ENCODE measurements around the gene FAM50B. TPM values are rescaled to one million over a fixed set of nuclear protein-coding genes. Genes with fewer than 3 reads are reported as not detected.

Gene FAM50B
- polyA plus RNA-seq, 3 donors from 2014 or later: 3.9 to 15.9 (median 4.2) TPM

DNA sequence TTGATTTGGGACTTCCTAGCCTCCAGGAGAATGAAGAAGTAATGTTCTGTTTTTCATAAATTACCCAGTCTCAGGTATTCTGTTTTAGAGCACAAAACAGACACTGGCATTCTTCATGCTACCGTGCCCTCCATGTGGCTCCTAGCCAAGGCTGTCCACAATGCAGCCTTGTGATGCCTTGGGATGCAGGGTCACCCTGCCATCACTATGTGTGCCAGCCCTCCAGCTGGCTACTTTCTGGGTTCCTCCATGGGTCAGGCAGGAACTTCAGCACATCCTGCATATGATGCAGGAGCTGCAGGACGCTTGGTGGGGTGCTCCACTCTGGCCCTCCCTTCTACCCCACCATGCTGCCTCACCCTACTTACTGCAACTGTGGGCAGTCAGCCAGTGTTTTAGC, 38.0 kb upstream of the FAM50B start:
- no peak overlapping the region for H3K4me3 Mint-ChIP-seq
- H3K27ac Mint-ChIP-seq: no peak overlapping the region
- DNase-seq: no peak
- no peaks in the 10 kb centered on the region for H3K36me3 Mint-ChIP-seq
- H3K9me3 Mint-ChIP-seq: no peaks in the 10 kb centered on the region
- H3K4me1 Mint-ChIP-seq: no peaks in the 10 kb centered on the region
- peaks cover 0 to 5% (median 2%) of the 10 kb centered on the region in 3 donors for H3K27me3 Mint-ChIP-seq (ENCODE audit: low read depth in 3 of 3)

DNA sequence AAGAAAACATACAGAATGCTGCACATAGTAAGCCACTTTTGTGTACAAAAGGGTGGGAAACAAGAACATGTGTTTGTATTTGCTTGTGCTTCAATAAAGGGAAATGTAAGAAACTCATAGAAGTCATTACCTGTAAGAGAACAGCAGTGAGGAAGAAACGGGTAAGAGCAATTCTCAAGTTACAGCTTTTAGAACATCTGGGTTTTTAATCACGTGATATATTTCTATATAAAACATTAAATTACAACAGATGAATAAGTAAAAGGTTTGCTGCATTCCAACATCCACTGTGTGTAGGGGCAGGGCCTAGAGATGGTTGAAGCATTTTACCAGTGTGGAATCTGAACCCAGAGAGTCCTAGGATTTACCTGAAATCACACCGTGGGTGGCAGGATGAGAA, 36.6 kb upstream of the FAM50B start:
- Mint-ChIP-seq H3K4me3 (no peak overlapping the region), H3K9me3 (no peaks in the 10 kb centered on the region), H3K4me1 (no peaks in the 10 kb centered on the region), H3K27ac (no peak overlapping the region), H3K27me3 (ENCODE audit: low read depth in 3 of 3) (peaks cover 0 to 2% (median 2%) of the 10 kb centered on the region in 3 donors), H3K36me3 (no peaks in the 10 kb centered on the region)
- DNase-seq: no peak

DNA sequence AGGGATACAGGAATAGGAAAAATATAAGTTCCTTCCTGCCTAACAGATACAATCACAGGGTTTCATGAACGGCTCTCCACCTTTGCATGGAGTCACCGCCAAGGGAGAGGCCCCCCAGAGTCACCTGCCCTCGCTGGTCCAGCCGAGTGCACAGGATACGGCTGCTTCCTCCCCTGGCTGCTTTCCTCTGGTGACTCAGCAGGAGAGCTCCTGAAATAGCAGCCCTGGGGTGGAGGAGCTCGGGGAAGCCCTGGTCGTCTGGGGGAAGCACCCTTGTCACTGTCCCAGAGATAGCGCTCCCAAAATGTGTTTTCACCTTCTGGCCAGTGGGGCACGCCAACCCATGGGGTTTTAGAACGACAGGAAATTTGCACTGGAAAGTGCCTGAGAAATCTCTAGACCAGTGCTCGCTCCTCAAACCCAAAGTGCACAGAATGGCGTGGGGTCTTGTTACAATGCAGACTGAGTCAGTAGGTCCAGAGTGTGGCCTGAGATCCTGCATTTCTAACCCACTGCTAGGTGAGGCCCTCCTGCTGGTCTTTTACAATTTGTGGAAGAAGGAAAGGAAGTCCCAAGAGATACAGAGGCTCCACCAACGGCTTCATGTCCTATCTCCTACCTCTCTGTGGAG, 35.9 kb upstream of the FAM50B start:
- Mint-ChIP-seq H3K9me3 (no peaks in the 10 kb centered on the region), H3K4me1 (no peaks in the 10 kb centered on the region), H3K36me3 (no peaks in the 10 kb centered on the region), H3K4me3 (no peak overlapping the region), H3K27ac (no peak overlapping the region), H3K27me3 (ENCODE audit: low read depth in 3 of 3) (peaks cover 0 to 2% (median 2%) of the 10 kb centered on the region in 3 donors)
- no peak for DNase-seq

DNA sequence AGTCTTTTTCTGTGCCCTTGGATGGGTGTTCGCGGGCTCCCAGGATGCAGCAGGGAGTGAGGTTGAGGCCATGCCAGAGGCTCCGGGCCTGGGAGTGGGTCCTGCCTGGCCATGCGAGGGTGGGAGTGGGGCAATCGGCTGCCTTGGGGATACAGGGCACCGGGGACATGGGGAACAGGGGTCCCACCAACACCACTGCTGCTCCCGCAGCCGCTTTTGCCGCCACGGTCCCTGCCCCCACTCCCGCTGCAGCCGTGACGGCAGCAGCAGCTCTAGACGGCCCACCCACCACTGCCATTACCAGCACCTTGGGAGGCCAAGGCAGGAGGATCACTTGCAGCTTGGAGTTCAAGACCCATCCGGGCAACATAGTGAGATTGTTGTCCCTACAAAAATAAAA, 35.3 kb upstream of the FAM50B start:
- Mint-ChIP-seq H3K4me1 (no peaks in the 10 kb centered on the region), H3K4me3 (no peak overlapping the region), H3K36me3 (no peaks in the 10 kb centered on the region), H3K27ac (no peak overlapping the region), H3K27me3 (ENCODE audit: low read depth in 3 of 3) (peaks cover 0 to 2% (median 2%) of the 10 kb centered on the region in 3 donors), H3K9me3 (no peaks in the 10 kb centered on the region)
- DNase-seq: no peak

DNA sequence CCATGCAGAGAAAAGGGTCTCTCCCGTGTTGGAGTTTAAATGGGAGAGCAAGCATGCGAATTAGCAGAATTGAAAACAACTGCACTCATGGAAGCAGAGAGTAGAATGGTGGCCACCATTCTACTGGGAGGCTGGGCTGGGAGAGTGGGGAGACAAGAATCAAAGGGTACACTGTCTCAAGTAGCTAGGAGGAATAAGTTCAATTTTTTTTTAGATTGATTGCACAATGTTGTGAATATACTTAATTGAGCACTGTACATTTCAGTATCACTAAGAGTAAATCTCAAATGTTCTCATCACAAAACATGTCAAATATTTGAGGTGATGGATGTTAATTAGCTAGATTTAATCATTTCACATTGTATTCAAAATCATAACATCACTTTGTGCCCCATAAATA, 34.6 kb upstream of the FAM50B start:
- Mint-ChIP-seq H3K4me1 (no peaks in the 10 kb centered on the region), H3K27ac (no peak overlapping the region), H3K4me3 (no peak overlapping the region), H3K36me3 (no peaks in the 10 kb centered on the region), H3K27me3 (ENCODE audit: low read depth in 3 of 3) (peaks cover 0 to 2% (median 2%) of the 10 kb centered on the region in 3 donors), H3K9me3 (no peaks in the 10 kb centered on the region)
- DNase-seq: no peak

DNA sequence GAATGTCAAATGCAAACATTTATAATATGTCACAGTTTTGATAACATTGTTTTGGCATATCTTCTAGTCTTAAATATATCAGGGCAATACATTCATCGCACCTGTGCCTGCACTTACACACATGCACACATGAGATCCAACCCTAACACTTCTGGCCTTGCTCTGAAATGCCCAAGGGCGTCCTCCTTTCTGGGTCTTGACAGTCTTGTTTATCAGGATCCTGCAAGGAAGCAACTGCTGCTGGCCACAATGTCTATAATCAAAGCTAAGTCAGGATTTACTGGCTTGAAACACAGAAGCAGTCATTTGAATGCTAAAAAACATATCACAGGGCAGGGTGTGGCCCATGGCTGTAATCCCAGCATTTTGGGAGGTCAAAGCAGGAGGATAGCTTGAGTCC, 32.9 kb upstream of the FAM50B start:
- H3K4me3 Mint-ChIP-seq: no peak overlapping the region
- H3K36me3 Mint-ChIP-seq: no peaks in the 10 kb centered on the region
- no peak for DNase-seq
- no peak overlapping the region for H3K27ac Mint-ChIP-seq
- no peaks in the 10 kb centered on the region for H3K9me3 Mint-ChIP-seq
- H3K4me1 Mint-ChIP-seq: no peaks in the 10 kb centered on the region
- peaks cover 0 to 2% (median 2%) of the 10 kb centered on the region in 3 donors for H3K27me3 Mint-ChIP-seq (ENCODE audit: low read depth in 3 of 3)

DNA sequence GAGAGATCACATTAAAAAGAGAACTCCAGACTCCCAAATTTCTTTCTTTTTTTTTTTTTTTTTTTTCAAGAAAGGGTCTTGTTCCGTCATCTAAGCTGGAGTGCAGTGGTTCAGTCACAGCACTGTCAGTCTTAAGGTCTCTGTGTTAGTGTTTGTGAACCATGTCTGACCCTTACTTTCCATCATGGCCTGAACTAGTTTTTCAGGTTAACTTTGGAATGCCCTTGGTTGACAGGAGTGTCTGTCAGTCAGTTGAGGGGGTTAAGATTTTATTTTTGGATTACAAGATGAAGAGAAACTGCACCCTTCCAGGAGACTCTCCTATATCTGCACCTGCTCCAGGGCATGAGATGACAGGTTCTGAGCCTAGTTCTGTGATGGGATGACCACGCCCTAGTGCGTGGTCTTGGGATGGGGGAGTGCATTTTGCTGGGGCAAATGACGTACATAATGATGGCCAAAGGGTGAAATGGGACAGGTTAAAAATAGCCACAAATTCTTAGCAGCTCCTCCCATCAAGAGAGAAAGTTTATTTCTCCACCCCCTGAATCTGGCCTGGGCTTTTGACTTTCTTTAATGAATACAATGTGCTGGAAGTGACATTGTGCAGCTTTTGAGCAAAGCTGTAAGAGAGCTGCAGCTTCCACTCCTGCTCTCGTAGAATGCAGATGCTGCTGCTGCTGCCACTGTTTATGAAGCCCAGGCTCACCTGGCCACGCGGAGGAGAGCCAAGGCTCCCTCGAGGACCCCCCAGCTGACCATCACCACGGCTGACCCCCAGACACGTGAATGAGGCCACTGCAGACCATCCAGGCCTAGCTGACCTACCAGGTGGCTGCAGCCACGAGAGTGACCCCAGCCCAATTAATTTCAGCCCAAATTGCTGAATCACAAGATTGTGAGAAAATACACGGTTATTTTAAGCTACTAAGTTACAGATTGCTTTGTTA, 29.7 kb upstream of the FAM50B start:
- no peak overlapping the region for H3K4me3 Mint-ChIP-seq
- H3K27me3 Mint-ChIP-seq (ENCODE audit: low read depth in 3 of 3): peaks cover 0 to 1% (median 0%) of the 10 kb centered on the region in 3 donors
- H3K4me1 Mint-ChIP-seq: no peaks in the 10 kb centered on the region
- no peak overlapping the region for H3K27ac Mint-ChIP-seq
- no peaks in the 10 kb centered on the region for H3K9me3 Mint-ChIP-seq
- no peaks in the 10 kb centered on the region for H3K36me3 Mint-ChIP-seq
- DNase-seq: no peak

DNA sequence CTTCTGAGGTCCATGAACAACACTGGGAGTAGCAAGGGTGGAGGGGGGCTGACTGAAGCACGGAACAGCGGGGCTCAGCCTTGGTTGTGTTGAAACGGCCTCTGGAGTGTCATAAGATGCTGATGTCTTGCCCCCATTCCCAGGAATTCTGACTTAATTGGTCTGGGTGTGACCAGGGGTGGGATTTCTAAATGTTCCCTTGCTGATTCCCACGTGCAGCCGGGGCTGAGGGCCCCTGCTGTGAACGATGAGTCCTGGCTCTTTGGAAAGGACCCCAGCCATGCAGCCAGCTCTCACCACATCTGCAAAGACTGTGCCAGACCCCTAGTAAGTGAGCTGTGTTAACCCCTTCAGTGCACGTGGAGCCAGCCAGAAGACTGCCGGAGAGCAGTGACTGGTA, 28.6 kb upstream of the FAM50B start:
- Mint-ChIP-seq H3K4me3 (no peak overlapping the region), H3K27ac (no peak overlapping the region), H3K9me3 (no peaks in the 10 kb centered on the region), H3K36me3 (no peaks in the 10 kb centered on the region), H3K4me1 (no peaks in the 10 kb centered on the region), H3K27me3 (ENCODE audit: low read depth in 3 of 3) (peaks cover 0 to 1% (median 0%) of the 10 kb centered on the region in 3 donors)
- no peak for DNase-seq

DNA sequence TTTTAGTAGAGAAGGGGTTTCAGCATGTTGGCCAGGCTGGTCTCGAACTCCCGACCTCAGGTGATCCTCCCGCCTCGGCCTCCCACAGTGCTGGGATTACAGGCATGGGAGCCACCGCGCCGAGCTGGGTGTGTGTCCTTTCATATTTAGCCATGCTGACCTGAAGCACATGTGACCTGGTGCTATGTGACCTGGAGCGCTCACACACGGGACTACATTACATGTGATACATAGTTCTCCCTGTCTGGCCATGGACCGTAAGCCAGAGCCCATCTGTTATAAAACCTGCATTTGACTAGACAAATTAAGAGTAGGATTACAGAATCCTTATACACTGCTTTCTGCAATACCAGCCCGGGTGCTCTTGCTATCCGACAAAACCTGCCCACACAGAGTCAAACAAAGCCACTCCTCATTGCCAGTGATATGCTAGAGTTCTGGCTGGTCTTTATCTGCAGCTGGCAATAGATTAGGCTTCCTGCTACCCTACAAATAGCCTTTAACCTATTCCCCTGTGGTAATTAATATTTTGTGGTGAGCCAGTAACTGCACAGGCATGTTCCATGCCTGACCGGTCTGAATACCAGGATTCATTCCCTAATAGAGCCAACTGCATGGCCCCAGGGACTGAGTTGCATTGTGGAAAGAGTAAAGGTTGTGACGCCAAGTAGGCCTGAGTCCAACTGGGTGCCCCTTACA, 26.3 kb upstream of the FAM50B start:
- Mint-ChIP-seq H3K4me1 (no peaks in the 10 kb centered on the region), H3K27ac (no peak overlapping the region), H3K27me3 (ENCODE audit: low read depth in 3 of 3) (peaks cover 0 to 1% (median 1%) of the 10 kb centered on the region in 3 donors), H3K4me3 (no peak overlapping the region), H3K9me3 (no peaks in the 10 kb centered on the region), H3K36me3 (no peaks in the 10 kb centered on the region)
- DNase-seq: no peak

DNA sequence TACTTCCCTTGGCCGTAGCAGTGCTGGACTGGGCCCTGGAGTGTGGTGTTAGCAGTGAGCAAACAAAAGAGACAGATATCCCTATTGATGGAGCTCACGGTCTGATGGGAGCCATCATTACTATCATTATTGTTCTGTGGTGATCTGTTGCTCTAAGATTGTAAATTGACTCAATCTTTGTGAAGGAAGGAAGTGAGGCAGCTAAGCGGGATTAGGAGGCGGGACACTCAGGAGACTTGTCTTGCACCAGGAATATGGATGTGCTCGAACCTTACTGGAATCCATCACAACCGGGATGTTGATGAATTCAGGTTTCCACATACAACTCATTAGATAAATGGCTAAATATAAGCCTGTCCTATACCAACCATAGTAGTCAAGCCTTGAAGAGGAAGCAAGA, 25.5 kb upstream of the FAM50B start:
- no peak overlapping the region for H3K4me3 Mint-ChIP-seq
- no peaks in the 10 kb centered on the region for H3K36me3 Mint-ChIP-seq
- peaks cover 0 to 1% (median 1%) of the 10 kb centered on the region in 3 donors for H3K27me3 Mint-ChIP-seq (ENCODE audit: low read depth in 3 of 3)
- H3K9me3 Mint-ChIP-seq: no peaks in the 10 kb centered on the region
- H3K27ac Mint-ChIP-seq: no peak overlapping the region
- no peaks in the 10 kb centered on the region for H3K4me1 Mint-ChIP-seq
- no peak for DNase-seq

DNA sequence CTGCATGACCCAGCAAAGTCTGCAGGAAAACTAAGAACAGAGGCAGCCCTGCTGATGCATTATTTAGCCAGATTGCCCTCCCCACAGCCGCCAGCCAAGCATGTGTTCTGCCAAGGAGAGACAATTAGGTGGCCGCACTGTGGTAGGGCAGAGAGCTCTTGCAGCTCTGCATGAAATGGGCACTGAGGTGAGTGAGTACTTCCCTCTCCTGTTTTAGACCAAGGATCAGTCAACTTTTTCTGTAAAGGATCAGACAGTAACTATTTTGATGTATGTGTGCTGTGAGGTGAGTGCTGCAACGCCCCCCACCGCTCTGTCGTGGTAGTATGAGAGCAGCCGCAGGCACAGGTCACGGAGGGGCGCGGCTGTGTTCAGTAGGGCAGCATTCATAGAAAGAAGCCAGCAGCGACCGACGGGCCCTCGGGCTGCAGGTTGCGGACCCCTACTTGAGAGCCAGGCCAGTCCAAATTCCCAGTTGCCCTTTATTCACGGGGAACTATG, 23.8 kb upstream of the FAM50B start:
- H3K4me1 Mint-ChIP-seq: no peaks in the 10 kb centered on the region
- peaks cover 0 to 6% (median 1%) of the 10 kb centered on the region in 3 donors for H3K27me3 Mint-ChIP-seq (ENCODE audit: low read depth in 3 of 3)
- H3K27ac Mint-ChIP-seq: no peak overlapping the region
- DNase-seq: no peak
- no peaks in the 10 kb centered on the region for H3K9me3 Mint-ChIP-seq
- no peaks in the 10 kb centered on the region for H3K36me3 Mint-ChIP-seq
- no peak overlapping the region for H3K4me3 Mint-ChIP-seq

DNA sequence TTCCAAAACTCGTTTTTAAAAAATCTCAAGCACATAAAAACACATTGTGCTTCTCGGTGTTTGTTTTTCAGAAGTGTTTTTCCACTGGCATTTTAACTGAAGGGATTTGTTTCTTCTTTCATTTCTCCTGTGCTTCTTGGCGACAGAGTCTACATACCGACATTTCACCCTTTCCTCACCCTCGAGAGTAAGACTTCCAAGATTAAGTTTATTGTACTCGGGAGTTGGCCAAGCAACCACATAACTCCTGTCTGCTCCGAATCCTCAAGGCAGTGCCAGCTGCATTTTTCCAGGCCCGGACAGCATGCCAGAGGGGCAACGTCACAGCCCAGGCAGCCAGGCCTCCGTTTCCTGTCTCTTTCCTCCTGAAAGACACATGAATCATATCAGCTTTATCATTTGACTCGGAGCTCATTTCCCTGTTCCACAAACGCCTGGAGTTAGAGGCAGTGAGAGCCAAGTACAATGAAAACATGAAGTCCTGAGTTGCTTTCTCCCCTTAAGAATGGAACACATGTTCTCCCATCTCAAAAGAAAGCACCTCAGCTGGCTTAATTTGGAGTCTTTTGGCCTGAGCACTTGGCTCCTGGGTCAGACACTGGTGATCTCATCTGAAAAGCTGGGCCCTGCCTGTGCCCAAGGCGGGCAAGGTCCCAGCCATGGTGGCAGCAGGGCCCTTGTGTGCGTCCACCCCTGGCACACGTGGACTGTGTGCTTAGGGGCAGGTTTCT, 23.2 kb upstream of the FAM50B start:
- H3K4me3 Mint-ChIP-seq: no peak overlapping the region
- no peaks in the 10 kb centered on the region for H3K36me3 Mint-ChIP-seq
- no peaks in the 10 kb centered on the region for H3K9me3 Mint-ChIP-seq
- H3K27me3 Mint-ChIP-seq (ENCODE audit: low read depth in 3 of 3): peaks cover 0 to 6% (median 1%) of the 10 kb centered on the region in 3 donors
- H3K27ac Mint-ChIP-seq: no peak overlapping the region
- H3K4me1 Mint-ChIP-seq: no peaks in the 10 kb centered on the region
- no peak for DNase-seq

DNA sequence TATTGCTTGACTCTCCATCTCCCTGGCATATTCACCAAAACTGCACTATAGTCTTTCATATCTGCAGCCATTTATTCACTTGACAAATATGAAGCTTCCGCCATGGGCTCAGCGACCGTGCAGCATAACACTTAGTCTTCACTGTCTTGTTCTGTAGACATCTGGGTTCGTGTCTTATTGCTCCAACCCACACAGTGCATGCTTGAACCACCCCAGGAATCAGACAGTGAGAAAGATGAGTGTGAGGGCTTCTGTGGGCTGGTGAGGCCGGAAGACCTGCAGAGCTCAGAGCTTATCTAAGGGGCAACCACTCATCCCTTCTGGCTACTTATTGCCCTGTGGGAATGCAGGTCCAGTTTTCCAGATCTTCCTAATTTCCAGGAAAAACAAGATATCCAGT, 19.9 kb upstream of the FAM50B start:
- no peak for DNase-seq
- Mint-ChIP-seq H3K36me3 (no peaks in the 10 kb centered on the region), H3K27me3 (ENCODE audit: low read depth in 3 of 3) (peaks cover 0 to 5% (median 1%) of the 10 kb centered on the region in 3 donors), H3K4me3 (no peak overlapping the region), H3K4me1 (no peaks in the 10 kb centered on the region), H3K27ac (no peak overlapping the region), H3K9me3 (no peaks in the 10 kb centered on the region)
